Neural cell (in vitro differentiated cells): Measurements from ENCODE around the gene SETD1A.

Source experiments
- CTCF ChIP-seq: fragments of 450-650 bp; IDR thresholded peaks from 2 replicates; pipeline ENCODE4 v1.5.1; 2014; ENCODE audit warnings: antibody characterized with exemption, mild to moderate bottlenecking, moderate library complexity; ENCODE audit not compliant: poor library complexity, severe bottlenecking
- EZH2 ChIP-seq: fragments of 200-600, 300-800 bp; shearing (Covaris generic), sonication (generic); IDR thresholded peaks from 2 replicates; pipeline ENCODE4 v1.6.1; 2014; ENCODE audit warnings: antibody characterized with exemption, low read length, borderline replicate concordance, mild to moderate bottlenecking; ENCODE audit not compliant: insufficient read depth, poor library complexity, severe bottlenecking
- MXI1 ChIP-seq: fragments of 450-650 bp; conservative IDR thresholded peaks from 2 replicates; pipeline ENCODE4 v1.6.1; 2014; ENCODE audit warnings: antibody characterized with exemption, mild to moderate bottlenecking; ENCODE audit not compliant: poor library complexity, severe bottlenecking
- POLR2AphosphoS5 ChIP-seq: IDR thresholded peaks from 2 replicates; pipeline ENCODE4 v1.6.1; 2012
- RAD21 ChIP-seq: fragments of 450-650 bp; conservative IDR thresholded peaks from 2 replicates; pipeline ENCODE4 v1.6.1; 2014; ENCODE audit warnings: antibody characterized with exemption, mild to moderate bottlenecking, moderate library complexity
- REST ChIP-seq: IDR thresholded peaks from 2 replicates; pipeline ENCODE4 v1.6.1; 2012; ENCODE audit warnings: borderline replicate concordance

DNA sequence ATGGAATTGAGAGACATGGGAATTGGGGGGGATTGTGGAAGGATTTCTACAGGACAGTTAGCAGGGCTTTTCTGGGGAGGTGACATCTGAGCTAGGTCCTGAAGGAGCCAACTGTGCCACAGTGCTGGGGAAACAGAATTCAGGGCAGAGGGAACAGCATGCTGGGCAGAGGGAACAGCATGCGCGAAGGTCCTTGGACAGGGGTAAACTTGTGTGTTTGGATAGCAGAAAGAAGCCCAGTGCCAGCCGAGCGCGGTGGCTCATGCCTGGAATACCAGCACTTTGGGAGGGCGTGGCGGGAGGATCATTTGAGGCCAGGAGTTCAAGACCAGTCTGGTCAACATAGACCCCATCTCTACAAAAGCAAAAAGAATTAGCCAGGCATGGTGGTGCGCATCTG is 49.0 kb downstream of the SETD1A start:
- no peak for TF ChIP-seq CTCF
- TF ChIP-seq MXI1: no peak
- no peak for TF ChIP-seq REST
- no peak for TF ChIP-seq EZH2
- TF ChIP-seq RAD21: no peak
- TF ChIP-seq POLR2AphosphoS5: no peak
